ENCODE results near the gene LRRK1.
A peak's percentile ranks its signal among the peaks of the same experiment; 100 is the strongest.

Gene LRRK1

GRCh38 chr15:100918690-100919480 is at the start of gene LRRK1:
TSS of gene LRRK1 (plus strand) at chr15:100919357. CDS start at chr15:100924633, 5,276 bp downstream.
- DNase-seq: no peak

DNA sequence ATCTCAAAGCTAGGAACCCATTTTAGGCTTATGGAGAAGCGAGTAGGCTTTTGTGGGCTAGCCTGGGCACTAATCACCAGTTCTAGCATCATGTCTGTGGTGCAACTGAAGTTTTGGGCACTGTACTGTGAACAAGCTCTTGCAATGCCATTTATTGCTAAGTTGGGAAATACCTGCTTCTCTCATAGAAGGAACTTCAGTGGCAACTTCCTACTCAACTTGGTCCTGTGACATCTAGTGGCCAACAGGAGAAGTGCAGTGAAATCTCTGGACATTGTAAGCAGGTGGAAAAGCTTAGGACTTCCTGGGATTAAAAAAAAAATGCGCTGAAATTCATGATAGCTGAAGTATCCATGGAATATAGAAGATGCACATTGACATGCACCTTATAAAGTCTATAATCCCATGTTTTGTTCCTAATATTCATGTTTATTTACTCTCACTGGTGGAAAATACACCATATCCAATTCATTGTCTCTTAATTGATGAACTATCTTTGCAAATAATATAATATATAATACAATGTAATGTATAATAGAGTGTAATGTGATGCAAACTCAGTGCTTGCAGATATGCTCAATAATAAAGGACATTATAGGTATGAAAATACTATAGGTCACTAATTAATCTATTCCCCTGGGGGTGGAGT is 46.0 kb upstream of the LRRK1 start:
- peak; percentile 48 to 73 for DNase-seq

DNA sequence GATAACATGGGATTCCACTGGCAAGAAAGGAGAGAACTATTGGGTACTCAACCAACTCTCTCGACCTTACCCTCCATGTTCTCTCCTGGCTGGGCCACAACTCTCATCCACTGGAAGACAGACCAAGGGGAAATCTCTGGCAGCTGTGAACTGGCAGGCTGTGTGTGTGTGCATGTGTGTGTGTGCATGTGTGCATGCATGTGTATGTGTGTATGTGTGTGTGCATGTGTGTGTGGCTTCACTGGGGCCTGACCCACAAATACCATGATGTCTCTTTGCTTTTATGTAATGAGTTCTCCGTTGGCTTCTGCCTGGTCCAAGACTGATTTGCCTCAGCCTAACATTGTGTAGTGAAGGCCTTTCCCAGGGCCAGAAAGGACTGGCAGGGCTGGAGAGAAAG is 43.7 kb upstream of the LRRK1 start:
- DNase-seq: no peak

GRCh38 chr15:100875976-100876375 is 43.2 kb upstream of the LRRK1 start:
- DNase-seq: no peak

DNA sequence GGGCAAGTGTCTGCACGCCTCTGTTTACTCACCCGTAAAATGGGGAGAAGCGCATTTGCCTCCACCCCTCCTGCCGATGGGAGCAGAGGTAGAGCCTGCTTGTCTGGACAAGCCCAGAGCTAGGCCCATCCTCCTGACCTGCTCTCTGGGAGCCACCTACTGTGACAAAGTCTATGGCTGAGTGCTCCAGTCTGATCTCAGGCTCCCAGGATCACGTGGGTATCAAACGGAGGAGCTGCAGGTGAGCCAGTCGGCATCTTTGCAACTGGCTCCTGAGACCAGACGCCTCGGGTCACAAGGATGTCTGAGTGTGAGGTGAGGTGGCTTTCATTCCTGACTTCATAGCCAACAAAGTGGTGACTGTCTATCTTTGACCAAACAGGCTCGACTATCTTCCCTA is 41.6 kb upstream of the LRRK1 start:
- no peak for DNase-seq

GRCh38 chr15:100878130-100878529 is 41.0 kb upstream of the LRRK1 start:
- DNase-seq: no peak

DNA sequence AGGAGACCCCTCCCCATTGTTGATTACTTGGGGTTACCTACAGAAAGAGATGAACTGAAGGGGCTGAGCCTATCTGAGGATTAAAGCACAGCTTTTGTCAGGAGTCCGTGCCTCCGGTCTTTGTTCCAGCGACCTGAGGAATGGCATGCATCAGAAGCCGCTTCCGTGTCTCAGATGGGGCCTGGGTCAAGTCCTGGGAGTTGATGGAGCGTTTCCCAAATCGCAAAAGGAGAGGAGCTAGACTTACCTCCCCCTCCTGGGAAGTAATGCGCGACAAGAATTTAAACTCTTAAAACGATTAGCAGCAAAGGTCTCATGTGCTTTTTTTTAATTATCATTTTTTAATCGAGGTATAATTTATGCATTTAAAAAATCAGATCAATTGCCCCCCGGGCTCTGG is 40.5 kb upstream of the LRRK1 start:
- DNase-seq: no peak

GRCh38 chr15:100879061-100879463 is 40.1 kb upstream of the LRRK1 start:
- DNase-seq: no peak

GRCh38 chr15:100879464-100880138 is 39.6 kb upstream of the LRRK1 start, which contains the start of gene ALDH1A3:
TSS of gene ALDH1A3 (plus strand) at chr15:100879831. CDS start at chr15:100879908, 77 bp downstream.
- DNase-seq: no peak

GRCh38 chr15:100880139-100880896 is 38.8 kb upstream of the LRRK1 start:
- DNase-seq: no peak

GRCh38 chr15:100880897-100881242 is 38.3 kb upstream of the LRRK1 start:
- DNase-seq: no peak

DNA sequence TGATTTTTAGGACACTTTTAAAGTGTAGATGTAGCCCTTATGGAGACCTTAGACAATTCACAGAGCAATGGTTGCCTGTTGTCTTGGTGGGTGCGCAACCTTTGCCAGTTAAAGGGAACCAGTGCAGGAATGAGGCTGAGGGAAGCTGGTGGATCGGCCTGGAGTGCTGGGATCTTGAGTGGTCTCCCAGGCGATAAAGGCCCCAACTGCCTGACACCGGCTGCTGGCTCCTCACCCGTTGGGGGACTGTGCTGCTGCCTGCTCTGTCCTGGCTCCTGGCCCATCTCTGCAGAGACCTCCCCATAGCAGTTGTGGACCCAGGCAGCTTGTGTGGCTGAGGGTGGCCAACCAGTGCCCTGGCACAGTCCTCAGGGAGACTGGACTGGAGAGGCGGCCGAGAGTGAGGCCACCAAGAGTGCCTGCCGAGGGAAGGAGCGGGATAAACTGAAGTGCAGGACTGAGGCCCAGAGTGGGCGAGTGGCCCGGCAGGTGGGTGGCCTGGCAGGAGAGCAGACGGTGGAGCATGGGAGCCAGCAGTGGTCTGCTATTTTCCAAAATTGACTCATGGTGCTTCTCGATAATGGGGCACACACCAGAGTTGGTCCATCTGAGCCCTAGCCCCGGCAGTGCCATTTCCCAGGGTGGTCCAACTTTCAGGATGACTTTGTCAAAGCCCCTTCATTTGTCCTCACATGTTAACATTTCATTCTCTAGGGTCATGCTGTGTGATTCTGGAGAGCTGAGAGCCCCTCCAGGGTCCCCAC is 37.4 kb upstream of the LRRK1 start:
- DNase-seq: no peak

- no peak for DNase-seq
These were observed 34.0 kb upstream of the LRRK1 start for GRCh38 chr15:100885116-100885515.

DNA sequence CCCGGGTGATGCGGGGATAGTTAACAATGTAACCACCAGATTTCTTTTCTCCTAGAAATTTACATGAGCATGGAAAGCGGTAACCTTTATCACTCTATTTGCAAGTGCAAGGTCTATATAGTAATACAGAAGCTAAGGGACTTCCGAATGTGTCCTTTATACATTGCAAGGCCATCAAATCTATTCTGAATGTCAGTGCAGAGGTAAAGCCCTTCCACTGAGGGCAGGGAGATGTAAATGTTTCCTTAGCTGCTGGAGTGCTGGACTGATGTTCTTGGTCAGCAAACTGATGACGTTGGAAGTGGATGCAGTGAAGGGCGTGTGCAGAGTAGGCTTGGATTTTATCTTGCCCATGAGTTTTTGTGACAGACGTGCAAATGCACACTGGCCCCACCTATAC is 33.3 kb upstream of the LRRK1 start:
- DNase-seq: no peak

- DNase-seq: no peak
These were observed 31.8 kb upstream of the LRRK1 start for GRCh38 chr15:100887211-100887913.

GRCh38 chr15:100889385-100890050 is 29.6 kb upstream of the LRRK1 start:
- DNase-seq: no peak

- DNase-seq: no peak
These were observed 29.0 kb upstream of the LRRK1 start for GRCh38 chr15:100890051-100890720.

GRCh38 chr15:100890850-100891249 is 28.3 kb upstream of the LRRK1 start:
- DNase-seq: no peak

- DNase-seq: no peak
These were observed 27.7 kb upstream of the LRRK1 start for GRCh38 chr15:100891307-100892012.

GRCh38 chr15:100892013-100892355 is 27.2 kb upstream of the LRRK1 start:
- DNase-seq: no peak

Data from SHP77 (cell line).